GM19468 (cell line): ENCODE data around the gene POLD2.
A peak's percentile ranks its signal among the peaks of the same experiment; 100 is the strongest.

ENCODE experiments used
- ATAC-seq: cut with Tn5 transposase; IDR thresholded peaks from one replicate; pipeline ENCODE4 v1.9.1; 2021; ENCODE audit warnings: mild to moderate bottlenecking, moderate library complexity, moderate number of reproducible peaks; ENCODE audit not compliant: unreplicated experiment; ENCODE audit errors: extremely low read depth

POLD2 gene

DNA sequence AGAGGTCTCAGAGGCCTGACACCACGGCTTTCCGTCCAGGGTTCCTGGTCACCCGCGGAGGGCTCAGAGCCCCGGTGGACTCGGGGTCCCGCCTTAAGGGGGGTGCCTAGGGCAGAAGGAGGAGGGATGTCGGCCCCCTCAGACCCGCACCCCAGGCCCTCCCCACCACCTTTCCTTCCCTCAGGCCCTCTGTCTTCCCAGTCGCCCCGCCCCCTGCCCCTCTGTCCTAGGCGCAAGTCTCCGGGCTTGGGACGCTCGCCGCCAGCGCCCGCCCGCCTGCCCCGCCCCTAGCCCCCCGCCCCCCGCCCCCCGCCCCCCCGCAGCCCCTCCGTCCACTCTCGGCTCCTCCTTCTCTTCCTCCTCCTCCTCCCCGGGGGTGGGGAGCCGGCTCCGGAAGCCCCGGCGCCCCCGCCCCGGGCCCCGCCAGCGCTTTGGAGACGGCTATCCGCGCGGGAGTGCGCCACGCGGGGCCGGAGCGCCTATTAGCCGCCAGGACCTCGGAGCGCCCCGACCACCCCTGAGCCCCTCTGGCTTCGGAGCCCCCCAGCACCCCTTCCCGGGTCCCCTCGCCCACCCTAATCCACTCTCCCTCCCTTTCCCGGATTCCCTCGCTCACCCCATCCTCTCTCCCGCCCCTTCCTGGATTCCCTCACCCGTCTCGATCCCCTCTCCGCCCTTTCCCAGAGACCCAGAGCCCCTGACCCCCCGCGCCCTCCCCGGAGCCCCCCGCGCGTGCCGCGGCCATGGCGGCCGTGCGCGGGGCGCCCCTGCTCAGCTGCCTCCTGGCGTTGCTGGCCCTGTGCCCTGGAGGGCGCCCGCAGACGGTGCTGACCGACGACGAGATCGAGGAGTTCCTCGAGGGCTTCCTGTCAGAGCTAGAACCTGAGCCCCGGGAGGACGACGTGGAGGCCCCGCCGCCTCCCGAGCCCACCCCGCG is 19.2 kb downstream of the POLD2 start, which contains the start of gene AEBP1:
TSS of gene AEBP1 (plus strand) at position 423 of the 937 bp plus-strand sequence. CDS start at position 744, 321 bp downstream.
- no peak for ATAC-seq

DNA sequence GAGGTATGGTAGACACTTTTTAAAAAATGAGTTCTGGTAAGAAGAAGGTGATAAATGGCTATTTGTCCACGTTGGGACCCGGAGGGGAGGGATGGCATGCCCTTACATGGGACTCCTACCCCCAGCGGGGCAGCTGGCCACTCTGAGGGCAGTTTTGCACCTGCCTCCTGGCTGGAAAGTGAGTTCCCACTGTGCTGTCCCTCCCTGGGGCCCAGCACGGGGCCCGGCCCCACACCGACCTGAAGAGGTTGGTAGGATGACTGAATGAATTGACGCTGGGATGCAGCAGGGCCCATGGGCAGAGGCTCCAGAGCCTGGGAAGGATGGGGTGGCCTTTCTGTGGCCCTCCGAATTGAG is 19.8 kb downstream of the POLD2 start:
- ATAC-seq = no peak

DNA sequence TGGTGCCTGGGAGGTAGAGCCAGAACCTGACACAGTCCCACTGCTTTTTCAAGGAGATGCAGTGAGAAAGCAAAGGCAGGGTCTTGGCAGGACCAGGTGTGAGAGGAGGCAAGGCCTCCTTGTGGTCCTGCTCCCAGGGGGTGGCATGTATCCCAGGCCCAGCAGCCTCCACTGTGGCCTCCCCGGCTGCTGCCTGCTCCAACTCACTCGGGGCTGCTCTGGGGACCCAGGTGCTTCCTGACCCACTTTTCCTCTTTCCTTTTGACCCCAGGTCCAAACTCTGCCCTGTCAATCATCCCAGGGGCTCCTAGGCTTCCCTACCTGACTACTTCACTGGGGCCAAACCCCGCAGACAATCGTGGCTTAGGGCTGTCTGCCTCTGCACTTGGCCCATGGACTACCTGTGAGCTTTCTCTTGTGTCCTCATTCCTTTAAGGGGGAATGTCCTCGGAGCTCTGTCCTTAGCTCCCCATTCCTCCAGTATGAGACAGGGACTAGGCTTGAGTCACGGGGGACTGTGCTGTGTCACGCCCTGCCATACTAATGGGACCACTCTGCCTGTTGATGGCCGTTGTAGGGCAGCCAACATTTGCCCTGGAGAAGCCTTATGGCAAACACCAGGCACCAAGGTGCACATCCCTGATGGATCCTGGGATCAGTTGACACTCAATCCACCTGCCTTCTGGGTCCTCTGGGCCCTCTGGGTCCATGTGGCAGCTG is 20.3 kb downstream of the POLD2 start:
- ATAC-seq = no peak

DNA sequence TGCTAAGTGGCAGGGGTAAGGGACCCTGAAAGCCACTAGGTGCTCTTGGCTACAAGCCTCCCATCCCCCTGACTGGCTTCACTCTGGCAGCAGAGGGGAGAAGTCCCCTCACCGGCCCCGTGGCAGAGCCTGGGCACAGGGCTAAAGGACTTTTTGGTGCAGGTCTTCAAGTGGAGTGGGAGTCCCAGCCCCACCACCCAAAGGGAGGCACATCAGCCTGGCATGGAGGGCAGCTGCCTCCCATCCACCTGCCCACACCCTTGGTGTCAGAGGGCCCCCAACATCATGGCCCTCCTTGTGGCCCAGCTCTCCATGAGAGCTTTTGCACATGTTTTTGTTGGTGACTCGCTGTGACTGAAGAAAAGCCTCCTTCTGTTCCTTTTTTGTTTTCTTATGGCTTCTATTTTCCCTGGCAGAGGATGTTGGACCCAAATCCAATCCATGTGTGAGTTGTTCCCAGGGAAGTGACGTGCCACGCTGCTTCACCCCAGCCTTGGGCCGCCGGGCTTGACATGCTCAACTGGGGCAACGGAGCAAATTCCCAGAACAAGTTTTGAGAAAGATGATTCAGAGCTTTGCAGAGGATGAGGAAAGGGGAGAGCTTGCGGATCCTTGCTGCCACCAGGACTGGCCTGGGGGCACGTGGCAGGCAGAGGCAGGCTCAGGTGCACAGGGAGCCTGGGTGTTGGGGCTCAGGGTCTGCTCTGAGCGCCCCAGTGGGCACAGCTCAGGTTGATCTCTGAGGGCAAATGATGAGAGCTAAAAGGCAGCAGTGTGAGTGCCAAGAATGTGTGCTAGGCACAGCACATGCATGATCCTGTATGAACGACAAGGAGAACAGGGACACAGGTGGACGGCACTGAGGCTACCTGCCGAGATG is 21.1 kb downstream of the POLD2 start:
- ATAC-seq = no peak

DNA sequence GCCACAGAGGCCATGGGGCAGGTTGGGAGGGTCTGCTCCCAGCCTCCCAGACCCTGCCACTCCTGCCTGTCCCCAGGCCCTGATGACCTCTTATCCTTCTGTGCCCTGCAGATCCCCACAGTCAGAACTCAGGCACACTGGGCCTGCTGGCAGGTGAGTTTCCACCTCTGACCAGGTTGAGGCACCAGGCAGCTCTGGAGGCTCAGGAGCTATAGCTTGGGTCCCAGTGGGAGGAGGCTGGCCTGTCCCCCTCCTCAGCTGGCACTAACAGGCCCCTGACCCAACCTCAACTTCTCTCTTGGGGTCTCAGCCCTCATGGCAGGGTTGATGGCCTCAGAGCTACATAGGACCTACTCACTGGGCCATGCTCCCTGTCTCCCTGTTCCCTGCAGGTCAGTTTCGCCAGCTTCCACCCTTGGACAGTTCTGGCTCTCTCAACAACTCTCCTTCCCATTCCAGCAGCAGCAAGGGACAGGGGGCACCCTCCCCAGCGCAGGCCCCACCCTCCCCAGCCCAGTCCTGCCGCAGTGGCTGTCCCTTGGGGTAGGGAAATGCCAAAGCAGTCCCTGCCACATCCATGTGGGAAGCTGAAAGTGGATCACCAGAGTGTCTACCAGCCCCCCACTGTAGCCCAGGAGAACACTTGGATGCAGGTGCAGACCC is 21.9 kb downstream of the POLD2 start:
- ATAC-seq = no peak

DNA sequence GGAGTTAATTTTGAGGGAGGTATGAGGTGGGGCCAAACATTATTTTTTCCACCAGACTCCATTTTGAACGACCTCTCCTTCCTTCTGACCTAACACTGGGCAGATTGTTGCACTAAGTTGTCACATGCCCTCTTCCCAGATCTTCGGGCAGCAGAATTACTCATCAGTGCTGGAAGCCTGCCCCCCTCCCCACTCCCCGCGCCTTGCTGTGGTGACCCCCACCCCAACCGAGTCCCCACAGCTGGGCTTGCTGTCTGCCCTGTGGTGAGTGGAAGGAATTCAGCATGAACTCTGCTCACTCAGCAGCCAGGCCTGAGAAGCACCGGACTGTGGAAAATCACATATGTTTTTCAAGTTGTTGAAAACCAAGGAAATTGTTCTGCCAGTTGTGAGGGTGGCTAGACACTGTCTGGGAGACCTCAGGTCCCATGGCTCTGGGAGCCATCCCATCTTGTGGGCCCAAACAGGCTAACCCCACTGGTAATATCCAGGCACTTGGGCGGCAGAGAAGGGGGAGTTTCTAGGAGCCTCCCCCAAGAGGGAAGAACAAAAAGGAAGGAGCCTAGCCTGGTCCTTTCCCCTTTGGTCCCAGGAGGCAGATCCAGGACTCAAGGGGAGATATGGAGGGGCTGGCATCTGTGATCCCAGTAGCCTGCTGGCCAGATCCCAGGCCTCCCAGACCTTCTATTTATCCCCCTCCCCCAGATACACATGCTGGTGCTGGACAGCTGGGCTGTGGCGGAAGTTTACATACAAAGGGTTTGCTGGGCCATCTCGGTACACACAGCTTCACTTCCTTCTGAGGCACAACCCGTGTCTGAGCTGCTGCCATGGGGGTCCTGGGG is 22.7 kb downstream of the POLD2 start:
- ATAC-seq = no peak

DNA sequence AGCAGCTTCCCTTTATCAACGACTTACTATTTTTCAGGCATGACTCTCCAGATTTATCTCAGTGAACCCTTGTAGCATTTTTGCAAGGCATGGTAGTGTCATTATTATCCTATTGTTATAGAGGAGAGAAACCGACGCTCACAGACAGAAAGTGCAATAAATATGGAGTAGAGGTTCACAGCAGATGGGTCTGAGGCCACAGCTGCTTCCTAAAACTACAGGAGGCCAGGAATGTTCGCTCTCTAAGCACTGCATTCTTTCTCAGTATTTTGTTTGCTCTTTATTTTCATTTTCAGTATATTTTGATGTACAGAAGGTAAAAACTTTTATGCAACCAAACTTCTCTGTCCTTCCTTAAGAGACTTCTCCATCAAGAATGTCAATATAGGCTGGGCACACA is 23.7 kb downstream of the POLD2 start:
- no peak for ATAC-seq

DNA sequence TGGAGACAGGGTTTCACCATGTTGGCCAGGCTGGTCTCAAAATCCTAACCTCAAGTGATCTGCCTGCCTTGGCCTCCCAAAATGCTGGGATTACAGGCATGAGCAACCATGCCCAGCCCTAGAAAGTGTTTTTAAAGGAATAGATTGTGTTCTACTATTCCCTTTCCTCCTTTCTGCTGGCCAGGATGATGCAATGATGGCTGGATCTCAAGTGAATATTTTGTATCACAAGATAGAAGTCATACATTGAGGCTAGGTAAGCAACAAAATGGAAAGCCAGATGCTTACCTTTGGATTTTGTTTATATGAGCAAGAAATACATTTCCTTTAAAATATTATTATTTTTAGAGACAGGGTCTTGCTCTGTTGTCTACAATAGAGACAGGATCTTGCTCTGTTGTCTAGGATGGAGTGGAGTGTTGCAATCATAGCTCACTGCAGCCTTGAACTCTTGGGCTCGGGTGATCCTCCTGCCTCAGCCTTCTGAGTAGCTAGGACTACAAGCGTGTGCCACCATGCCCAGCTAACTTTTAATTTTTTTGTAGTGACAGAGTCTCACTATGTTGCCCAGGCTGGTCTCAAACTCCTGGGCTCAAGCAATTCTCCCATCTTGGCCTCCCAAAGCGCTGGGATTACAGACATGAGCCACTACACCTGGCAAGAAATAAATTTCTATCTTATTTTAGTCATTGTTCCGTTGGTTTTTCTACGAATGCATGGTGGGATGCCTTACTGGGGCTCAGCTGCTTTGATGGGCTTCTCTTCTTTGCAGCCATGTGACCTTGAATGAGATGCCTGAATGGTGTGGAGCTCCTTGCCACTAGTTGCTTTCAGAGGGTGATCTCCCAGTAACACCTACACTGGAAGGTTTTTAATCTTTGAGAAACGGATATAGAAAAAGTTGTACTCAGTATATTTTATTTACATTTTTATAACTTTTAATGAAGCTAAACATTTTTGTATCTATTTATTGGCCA is 25.0 kb downstream of the POLD2 start:
- ATAC-seq = no peak

DNA sequence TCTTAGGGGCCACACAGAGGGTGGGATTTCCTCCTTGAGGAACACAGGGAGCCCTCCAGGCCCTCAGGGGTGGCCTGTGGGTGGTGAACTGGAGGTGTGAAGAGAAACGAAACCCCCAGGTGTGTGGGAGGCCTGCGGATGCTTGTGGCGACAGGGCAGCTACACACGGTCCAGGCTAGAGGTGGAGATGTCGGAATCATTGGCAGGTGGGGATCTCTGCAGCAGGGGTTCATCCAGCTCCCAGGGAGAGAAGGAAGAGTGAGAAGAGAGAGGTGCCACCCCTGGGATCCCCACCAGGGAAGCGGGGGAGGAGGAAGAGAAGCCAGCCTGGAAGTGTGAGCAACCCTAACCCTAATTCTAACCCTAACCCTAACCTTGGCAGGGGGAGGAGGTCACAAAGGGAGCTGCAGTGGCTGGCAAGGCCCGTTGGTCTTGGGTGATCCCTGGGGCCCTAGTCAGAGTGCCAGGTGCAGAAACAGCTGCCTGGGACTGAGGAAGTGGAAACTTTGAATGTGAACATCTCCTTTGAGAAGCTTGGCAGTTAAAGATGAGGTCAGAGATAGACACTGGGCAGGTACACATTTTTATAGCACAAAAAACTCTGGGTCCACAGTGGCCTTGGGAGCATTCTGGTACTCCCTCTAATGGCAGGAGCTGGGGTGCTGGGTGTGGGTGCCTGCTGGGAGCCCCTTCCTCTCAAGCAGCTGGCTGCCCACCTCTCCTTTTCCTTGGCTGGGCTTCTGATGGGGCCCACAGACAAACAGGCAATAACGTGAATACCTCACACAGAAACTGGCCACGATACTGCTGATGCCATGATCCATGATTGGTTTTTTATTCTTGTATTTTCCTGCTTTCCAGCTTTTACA is 26.1 kb downstream of the POLD2 start:
- peak; percentile 51 for ATAC-seq

DNA sequence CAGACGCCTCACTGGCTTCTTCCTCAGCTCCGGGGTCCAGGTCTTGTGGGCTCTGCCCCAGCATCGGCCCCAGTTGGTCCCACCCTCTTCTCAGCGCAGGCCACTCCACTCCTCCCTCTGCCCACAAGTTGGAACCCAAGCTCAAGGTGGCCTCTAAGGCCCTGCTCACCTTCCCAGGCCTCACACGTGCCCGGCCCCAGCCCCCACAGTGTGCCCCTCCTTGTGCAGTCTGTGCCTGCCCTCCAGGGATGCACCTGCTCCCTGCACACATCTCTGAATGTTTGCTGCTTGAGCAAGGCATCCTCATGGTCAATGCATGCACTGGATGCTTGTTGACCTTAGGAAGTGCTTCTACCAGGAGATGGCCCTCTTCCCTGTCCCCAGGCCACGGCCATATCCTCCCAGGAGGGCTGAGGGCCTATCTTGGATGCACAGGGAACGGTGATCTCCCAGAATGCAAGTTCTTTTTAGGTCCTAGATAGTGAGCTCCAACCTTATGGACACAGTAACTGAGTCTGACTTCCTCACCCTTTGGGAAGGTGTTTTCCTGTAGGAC is 26.9 kb downstream of the POLD2 start:
- no peak for ATAC-seq

DNA sequence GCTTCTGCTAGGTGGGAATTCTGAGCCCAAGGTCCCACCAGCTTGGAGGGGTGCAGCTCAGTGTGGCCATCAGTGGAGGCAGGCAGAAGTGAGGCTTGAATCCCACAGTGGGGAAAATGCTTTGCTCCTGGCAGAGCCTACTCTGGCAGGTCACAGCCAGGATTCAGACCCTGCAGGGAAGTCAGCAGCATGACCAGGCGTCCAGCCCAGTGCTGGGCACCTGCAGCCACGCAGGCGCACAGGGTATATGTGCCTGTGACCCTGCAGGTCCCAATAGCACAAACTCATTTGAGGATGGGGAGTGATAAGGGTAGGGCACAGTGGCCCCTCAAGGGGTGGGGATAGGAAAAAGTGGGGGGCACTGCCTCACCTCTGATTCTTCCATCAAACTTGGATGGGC is 27.6 kb downstream of the POLD2 start:
- ATAC-seq = no peak

DNA sequence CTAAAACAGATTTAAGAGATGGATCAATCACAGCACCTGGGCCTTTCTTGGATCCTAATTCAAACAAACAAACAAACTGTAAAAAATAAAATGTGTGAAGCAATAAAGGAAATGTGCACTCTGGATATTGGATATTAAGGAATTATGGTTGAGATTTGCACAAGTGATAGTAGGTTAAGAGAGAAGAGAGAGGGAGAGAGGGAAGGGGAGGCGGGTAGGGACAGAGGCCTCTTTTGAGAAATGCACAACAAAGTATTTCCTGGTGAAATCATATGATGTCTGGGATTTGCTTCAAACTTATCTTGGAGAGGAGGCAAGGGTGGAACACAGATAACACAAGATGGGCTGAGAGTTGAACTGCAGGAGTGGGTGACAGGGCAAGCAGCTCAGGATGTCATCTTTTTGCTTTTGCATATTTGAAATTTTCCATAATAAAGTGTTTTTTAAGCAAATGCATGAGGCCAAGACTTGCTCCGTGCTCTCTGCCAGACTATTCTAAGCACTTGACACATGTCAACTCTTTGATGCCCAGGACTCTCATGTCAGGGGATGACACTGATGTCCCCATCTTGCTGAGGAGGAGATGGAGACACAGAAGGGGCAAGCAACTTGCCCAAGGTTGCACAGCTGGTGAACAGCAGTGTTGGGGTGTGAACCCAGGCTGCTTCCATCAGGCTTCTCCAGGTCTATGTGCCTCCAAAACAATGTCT is 28.3 kb downstream of the POLD2 start:
- no peak for ATAC-seq

DNA sequence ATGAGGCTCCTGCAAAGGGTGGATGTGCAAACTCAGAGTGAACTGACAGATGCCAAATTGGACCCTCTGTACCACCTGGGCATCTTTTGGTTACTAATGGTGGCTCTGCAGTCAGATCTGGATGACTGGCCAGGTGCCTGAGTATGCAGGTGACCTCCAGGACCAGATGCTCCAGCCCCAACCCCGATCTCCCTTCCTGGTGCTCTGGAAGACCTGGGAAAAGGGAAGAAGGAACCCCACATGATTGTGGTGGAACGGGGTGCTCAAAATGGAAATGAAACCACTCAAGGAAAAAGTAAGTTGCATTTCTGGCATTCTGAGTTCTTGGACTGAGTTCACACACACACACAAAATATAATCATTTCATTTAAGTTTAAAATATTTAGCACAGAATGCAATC is 29.0 kb downstream of the POLD2 start:
- ATAC-seq = no peak

DNA sequence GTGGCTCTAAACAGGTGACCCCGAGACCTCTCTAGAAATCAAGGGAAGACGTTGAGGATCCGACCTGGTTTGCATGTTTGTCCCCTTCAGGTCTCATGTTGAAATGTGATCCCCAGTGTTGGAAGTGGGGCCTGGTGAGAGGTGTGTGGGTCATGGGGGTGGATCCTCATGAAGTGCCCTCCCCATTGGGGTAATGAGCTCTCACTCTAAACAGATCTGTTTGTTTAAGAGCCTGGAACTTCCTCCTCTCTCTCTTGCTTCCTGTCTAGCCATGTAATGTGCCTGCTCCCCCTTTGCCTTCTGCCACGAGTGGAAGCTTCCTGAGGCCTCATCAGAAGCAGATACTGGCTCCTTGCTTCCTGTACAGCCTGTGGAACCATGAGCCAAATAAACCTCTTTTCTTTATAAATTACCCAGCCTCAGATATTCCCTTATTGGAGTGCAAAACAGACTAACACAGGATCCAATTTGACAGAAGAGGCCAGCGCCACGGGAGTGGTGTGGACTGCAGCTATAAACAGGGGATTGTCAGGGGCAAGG is 30.2 kb downstream of the POLD2 start:
- no peak for ATAC-seq

DNA sequence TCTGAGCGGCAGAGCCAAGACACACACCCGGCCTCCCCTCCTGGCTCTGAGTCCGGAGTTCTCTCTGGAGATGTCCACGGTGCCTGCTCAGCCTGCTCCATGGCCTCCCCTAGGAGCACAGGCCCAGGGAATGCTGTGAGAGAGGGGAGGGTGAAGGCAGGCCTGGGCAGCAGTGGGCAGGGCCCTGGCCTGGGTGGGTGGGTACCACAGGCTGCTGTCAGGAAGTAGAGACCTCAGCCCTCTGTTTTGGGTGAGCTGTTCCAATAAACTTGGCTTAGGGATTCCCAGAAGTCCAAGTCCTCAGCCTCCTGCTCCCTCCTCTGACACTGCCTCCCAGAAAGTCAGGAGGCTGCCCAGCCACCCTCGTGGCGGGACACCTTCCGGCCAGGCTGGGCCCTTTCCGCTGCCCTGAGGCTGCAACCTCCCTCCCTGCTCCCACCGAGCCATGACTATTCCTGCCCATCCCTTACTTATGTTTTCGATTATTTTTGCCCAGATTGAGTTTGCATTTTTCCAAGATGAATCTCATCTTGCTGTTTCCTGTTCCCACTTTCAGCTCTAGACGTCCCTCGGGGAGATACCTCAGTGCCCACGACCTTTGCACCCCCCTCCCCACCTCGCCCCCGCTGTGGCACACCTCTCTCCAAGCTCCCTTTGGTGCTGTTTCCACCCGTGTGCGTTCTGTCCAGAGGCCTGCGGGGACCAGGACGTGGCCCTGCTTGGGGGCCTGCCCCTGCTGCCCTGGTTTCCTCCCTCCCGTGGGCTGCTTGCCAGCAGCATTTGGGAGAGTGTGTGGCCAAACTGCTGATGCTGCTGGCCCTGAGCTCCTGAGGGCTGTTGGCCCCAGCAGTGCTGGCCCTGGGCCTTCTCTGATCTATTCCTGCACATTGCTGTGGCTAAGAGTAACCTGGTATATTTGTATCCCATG is 35.2 kb downstream of the POLD2 start:
- ATAC-seq = no peak
